Upper lobe of left lung (tissue), 6 donors: ENCODE data around the gene SEPHS1. TPM values are rescaled to one million over a fixed set of nuclear protein-coding genes. Genes with fewer than 3 reads are reported as not detected.
A peak's percentile ranks its signal among the peaks of the same experiment; 100 is the strongest.

Source experiments
- ATAC-seq, 2 donors: fragments of 200-7000 bp; cut with Tn5 transposase; one replicate each; pipeline ENCODE4 v1.9.1; 2022; ENCODE audit warnings: mild to moderate bottlenecking in 2 of 2, moderate library complexity in 2 of 2; ENCODE audit not compliant: low FRiP score in 2 of 2
- DNase-seq, 2 donors: peaks; one replicate each; pipeline ENCODE4 v3.0.0-alpha.2; 2019 to 2020
- H3K27ac ChIP-seq, 4 donors: fragments of 200-600 bp; sonication (generic); one replicate each; pipeline ENCODE4 v1.5.1; 2016 to 2019
- H3K27me3 ChIP-seq, 4 donors: fragments of 200-600 bp; sonication (generic); one replicate each; pipeline ENCODE4 v1.5.1; 2017 to 2019
- H3K36me3 ChIP-seq, 4 donors: fragments of 200-600 bp; sonication (generic); one replicate each; pipeline ENCODE4 v1.5.1; 2016 to 2019
- H3K4me1 ChIP-seq, 4 donors: fragments of 200-600 bp; sonication (generic); one replicate each; pipeline ENCODE4 v1.5.1; 2018 to 2019
- H3K4me3 ChIP-seq, 4 donors: fragments of 200-600 bp; sonication (generic); one replicate each; pipeline ENCODE4 v1.5.1; 2017 to 2019; ENCODE audit warnings: mild to moderate bottlenecking in 2 of 4, moderate library complexity in 1 of 4
- H3K9me3 ChIP-seq, 4 donors: fragments of 200-600 bp; sonication (generic); one replicate each; pipeline ENCODE4 v1.5.1; 2018 to 2019
- CTCF ChIP-seq, 6 experiments: fragments of 450-650 bp in 4 of 6; fragments of 200-600 bp in 2 of 6; sonication (generic) in 2 of 6; IDR thresholded peaks; one replicate each; pipeline ENCODE4 v1.5.1; 2016 to 2019; ENCODE audit warnings: antibody characterized with exemption in 6 of 6
- EP300 ChIP-seq, 4 donors: sonication (generic); formaldehyde crosslinking; IDR thresholded peaks; one replicate each; pipeline ENCODE4 v1.5.1; 2017; ENCODE audit warnings: antibody characterized with exemption in 4 of 4, control low read depth in 2 of 4
- POLR2A ChIP-seq, 4 donors: fragments of 450-650 bp; IDR thresholded peaks; one replicate each; pipeline ENCODE4 v1.5.1; 2016 to 2017; ENCODE audit warnings: antibody characterized with exemption in 4 of 4, mild to moderate bottlenecking in 2 of 4
- POLR2AphosphoS5 ChIP-seq, 2 donors: sonication (generic); formaldehyde crosslinking; IDR thresholded peaks; one replicate each; pipeline ENCODE4 v1.5.1; 2017; ENCODE audit warnings: antibody characterized with exemption in 2 of 2
- WGBS, 2 donors: methylation state at CpG; one replicate each; pipeline ENCODE4 v1.1.5; 2017 to 2018; 5-methylcytosine and 5-hydroxymethylcytosine counted together
- total RNA-seq, 6 donors: library from RNA; depleted of rRNA in 4 of 6; stranded (reverse); fragments of >200 nt in 4 of 6; gene quantifications; one replicate each; pipeline versions ENCODE4 v1.1.0 to v1.2.1, GENCODE V29; 2016 to 2021
- donor health status: DM: no; HTN: no; CAD: no; lungs with moderate emphysema.
- donor health status: DM: no; HTN: yes; CAD: no; lungs with severe emphysema.

Gene SEPHS1
- total RNA-seq, 6 donors from 2014 or later, result 10.0 to 41.9 (median 33.8) TPM

GRCh38 chr10:13351340-13351915 lies 3.3 kb upstream of the SEPHS1 start:
- Histone ChIP-seq H3K27ac (no peak overlapping the region), H3K4me1 (peaks cover 13 to 24% (median 19%) of the 10 kb centered on the region in 4 donors), H3K9me3 (no peaks in the 10 kb centered on the region), H3K27me3 (no peaks in the 10 kb centered on the region), H3K36me3 (no peaks in the 10 kb centered on the region), H3K4me3 (no peak overlapping the region)
- no peak for DNase-seq
- TF ChIP-seq POLR2A (IDR thresholded peaks at IDR 0.05) (no peak), POLR2AphosphoS5 (IDR thresholded peaks at IDR 0.05) (no peak), CTCF (IDR thresholded peaks at IDR 0.05) (no peak), EP300 (IDR thresholded peaks at IDR 0.05) (no peak)
- no peak for ATAC-seq
- WGBS, 2 donors, result 46 to 58% methylated on average over 11 of the region's 11 CpGs

- TF ChIP-seq POLR2A (IDR thresholded peaks at IDR 0.05) (peak in 1 of 4 donors; percentile 8), EP300 (IDR thresholded peaks at IDR 0.05) (no peak), POLR2AphosphoS5 (IDR thresholded peaks at IDR 0.05) (peak in 1 of 2 donors; percentile 31)
- peak overlapping the region; percentile 9 to 98 (median 60) for H3K27ac ChIP-seq
- H3K36me3 ChIP-seq, result no peaks in the 10 kb centered on the region
- peak; percentile 67 to 74 for DNase-seq
- 1 to 4% methylated on average over 18 to 25 of the region's 25 CpGs for WGBS, 2 donors
- H3K9me3 ChIP-seq, result no peaks in the 10 kb centered on the region
- H3K4me3 ChIP-seq, result peak overlapping the region; percentile 48 to 95 (median 86)
- peaks cover 27 to 35% (median 30%) of the 10 kb centered on the region in 4 donors for H3K4me1 ChIP-seq
- peak; percentile 46 to 68 for ATAC-seq
- H3K27me3 ChIP-seq, result no peaks in the 10 kb centered on the region
Observed at GRCh38 chr10:13349463-13350274, 1.6 kb upstream of the SEPHS1 start.

- H3K9me3 ChIP-seq, result no peaks in the 10 kb centered on the region
- H3K4me3 ChIP-seq, result peak overlapping the region in 3 of 4 donors; percentile 83 to 95 (median 89)
- peak; percentile 81 to 97 for DNase-seq
- no peaks in the 10 kb centered on the region for H3K27me3 ChIP-seq
- WGBS, 2 donors, result 0% methylated on average over 2 of the region's 109 CpGs; no CpG with 5 or more reads in 1 of the 2 donors
- peak in 3 of 6 experiments; percentile 1 to 40 (median 21) for TF ChIP-seq CTCF (IDR thresholded peaks at IDR 0.05)
- TF ChIP-seq POLR2AphosphoS5 (IDR thresholded peaks at IDR 0.05), result no peak
- TF ChIP-seq EP300 (IDR thresholded peaks at IDR 0.05), result no peak
- no peak for TF ChIP-seq POLR2A (IDR thresholded peaks at IDR 0.05)
- H3K4me1 ChIP-seq, result peaks cover 27 to 42% (median 30%) of the 10 kb centered on the region in 4 donors
- H3K27ac ChIP-seq, result peak overlapping the region; percentile 91 to 98 (median 96)
- ATAC-seq, result peak; percentile 81 to 86
- peaks cover 0 to 4% (median 1%) of the 10 kb centered on the region in 4 donors for H3K36me3 ChIP-seq
Observed at GRCh38 chr10:13347500-13348156, 465 bp downstream of the SEPHS1 start.

GRCh38 chr10:13347043-13347499 lies 1.0 kb downstream of the SEPHS1 start:
- Histone ChIP-seq H3K36me3 (peaks cover 0 to 4% (median 1%) of the 10 kb centered on the region in 4 donors), H3K27me3 (no peaks in the 10 kb centered on the region), H3K27ac (peak overlapping the region; percentile 91 to 98 (median 96)), H3K9me3 (no peaks in the 10 kb centered on the region), H3K4me1 (peaks cover 27 to 42% (median 30%) of the 10 kb centered on the region in 4 donors), H3K4me3 (peak overlapping the region; percentile 64 to 95 (median 86))
- 1% methylated on average over 27 to 47 of the region's 47 CpGs for WGBS, 2 donors
- TF ChIP-seq CTCF (IDR thresholded peaks at IDR 0.05) (peak in 1 of 6 experiments; percentile 4), POLR2A (IDR thresholded peaks at IDR 0.05) (no peak)
- peak in 1 of 2 donors; percentile 49 for ATAC-seq
- DNase-seq, result no peak
